Skeletal muscle satellite cell (primary cell): ENCODE measurements around the gene RACGAP1.
A peak's percentile ranks its signal among the peaks of the same experiment; 100 is the strongest.

ENCODE experiments used
- H3K27me3 ChIP-seq: 2 replicates; pipeline ENCODE4 v1.7.0; 2013; ENCODE audit warnings: low read length; ENCODE audit not compliant: control insufficient read depth, insufficient read depth
- H3K36me3 ChIP-seq: 2 replicates; pipeline ENCODE4 v1.7.0; 2013; ENCODE audit warnings: mild to moderate bottlenecking, control low read depth, low read length; ENCODE audit not compliant: insufficient read depth
- H3K4me1 ChIP-seq: 2 replicates; pipeline ENCODE4 v1.7.0; 2013; ENCODE audit warnings: low read length; ENCODE audit not compliant: control insufficient read depth, insufficient read depth
- H3K4me2 ChIP-seq: 2 replicates; pipeline ENCODE4 v1.7.0; 2013; ENCODE audit warnings: mild to moderate bottlenecking, low read length
- H3K4me3 ChIP-seq: 2 replicates; pipeline ENCODE4 v1.7.0; 2013; ENCODE audit warnings: low read length
- H3K9ac ChIP-seq: 2 replicates; pipeline ENCODE4 v1.7.0; 2013; ENCODE audit warnings: mild to moderate bottlenecking, low read depth, low read length, moderate library complexity
- H3K9me3 ChIP-seq: replicated peaks from 2 replicates; pipeline ENCODE4 v1.7.0; 2013; ENCODE audit warnings: mild to moderate bottlenecking, control low read depth, low read length

Gene RACGAP1

DNA sequence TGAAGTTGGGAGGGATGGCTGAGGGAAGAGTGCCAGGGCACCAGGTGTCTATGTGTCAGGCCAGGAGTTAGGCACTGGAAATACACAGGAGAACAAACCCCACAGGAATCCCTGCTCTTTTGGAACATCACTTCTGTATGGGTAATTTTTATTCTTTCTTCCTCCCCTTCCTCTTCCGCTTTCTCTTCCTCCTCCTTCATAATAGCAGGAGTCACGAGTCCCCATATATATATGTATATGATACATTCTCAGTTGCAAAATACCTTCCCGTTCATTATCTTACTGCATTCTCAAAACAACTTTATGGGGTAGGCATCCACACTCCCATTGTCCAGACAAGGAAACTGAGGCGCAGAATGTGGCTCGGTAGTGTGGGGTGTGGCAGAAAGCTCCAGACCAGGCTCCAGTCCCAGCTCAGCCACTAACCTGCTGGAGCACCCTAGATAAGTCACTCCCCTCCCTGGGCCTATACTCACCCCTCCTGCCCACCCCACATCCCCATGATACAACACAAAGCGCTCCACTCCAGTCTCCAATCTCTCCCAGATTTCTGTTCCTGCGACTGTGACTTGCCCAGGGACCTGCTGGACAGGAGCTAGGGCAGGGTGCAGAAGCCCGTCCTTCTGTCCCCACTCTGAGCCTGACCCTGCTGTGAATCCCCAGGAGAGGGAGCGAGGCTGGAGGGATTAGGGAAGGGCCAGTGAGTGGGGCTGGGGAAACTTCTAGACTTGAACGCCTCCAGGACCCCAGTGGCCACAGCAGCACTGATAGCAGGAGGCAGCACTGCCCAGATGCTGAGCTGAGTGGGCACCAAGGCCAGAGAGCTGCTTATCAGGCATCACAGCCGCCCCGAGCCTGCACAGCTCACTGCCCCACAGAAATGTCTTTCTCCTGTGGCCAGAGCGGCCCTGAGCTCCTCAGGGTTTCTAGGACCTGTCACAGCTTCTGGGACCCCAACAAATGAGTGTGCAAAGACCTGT lies 76.1 kb downstream of the RACGAP1 start:
- no peak overlapping the region for H3K9ac ChIP-seq

GRCh38 chr12:49947593-49948226 lies 77.6 kb downstream of the RACGAP1 start:
- H3K36me3 ChIP-seq: no peaks in the 10 kb centered on the region
- peaks cover 24% of the 10 kb centered on the region for H3K27me3 ChIP-seq
- no peak overlapping the region for H3K4me3 ChIP-seq

More for the DNA sequence above, 76.1 kb downstream of the RACGAP1 start:
- Histone ChIP-seq H3K4me2 (no peak overlapping the region), H3K36me3 (no peaks in the 10 kb centered on the region), H3K4me3 (no peak overlapping the region), H3K4me1 (peaks cover 12% of the 10 kb centered on the region), H3K27me3 (peaks cover 39% of the 10 kb centered on the region), H3K9me3 (no peaks in the 10 kb centered on the region)

GRCh38 chr12:49946497-49946896 lies 78.8 kb downstream of the RACGAP1 start:
- Histone ChIP-seq H3K4me3 (no peak overlapping the region), H3K4me2 (no peak overlapping the region), H3K9me3 (no peaks in the 10 kb centered on the region), H3K9ac (no peak overlapping the region), H3K4me1 (peaks cover 12% of the 10 kb centered on the region), H3K27me3 (peaks cover 16% of the 10 kb centered on the region), H3K36me3 (no peaks in the 10 kb centered on the region)

More at GRCh38 chr12:49947593-49948226, 77.6 kb downstream of the RACGAP1 start:
- Histone ChIP-seq H3K9me3 (no peaks in the 10 kb centered on the region), H3K9ac (no peak overlapping the region), H3K4me1 (peaks cover 12% of the 10 kb centered on the region), H3K4me2 (no peak overlapping the region)

- Histone ChIP-seq H3K27me3 (peaks cover 16% of the 10 kb centered on the region), H3K4me3 (no peak overlapping the region), H3K4me1 (peaks cover 12% of the 10 kb centered on the region), H3K9me3 (no peaks in the 10 kb centered on the region), H3K36me3 (no peaks in the 10 kb centered on the region), H3K4me2 (no peak overlapping the region), H3K9ac (peak overlapping the region; percentile 36)
These were observed 79.2 kb downstream of the RACGAP1 start for GRCh38 chr12:49946086-49946485.

DNA sequence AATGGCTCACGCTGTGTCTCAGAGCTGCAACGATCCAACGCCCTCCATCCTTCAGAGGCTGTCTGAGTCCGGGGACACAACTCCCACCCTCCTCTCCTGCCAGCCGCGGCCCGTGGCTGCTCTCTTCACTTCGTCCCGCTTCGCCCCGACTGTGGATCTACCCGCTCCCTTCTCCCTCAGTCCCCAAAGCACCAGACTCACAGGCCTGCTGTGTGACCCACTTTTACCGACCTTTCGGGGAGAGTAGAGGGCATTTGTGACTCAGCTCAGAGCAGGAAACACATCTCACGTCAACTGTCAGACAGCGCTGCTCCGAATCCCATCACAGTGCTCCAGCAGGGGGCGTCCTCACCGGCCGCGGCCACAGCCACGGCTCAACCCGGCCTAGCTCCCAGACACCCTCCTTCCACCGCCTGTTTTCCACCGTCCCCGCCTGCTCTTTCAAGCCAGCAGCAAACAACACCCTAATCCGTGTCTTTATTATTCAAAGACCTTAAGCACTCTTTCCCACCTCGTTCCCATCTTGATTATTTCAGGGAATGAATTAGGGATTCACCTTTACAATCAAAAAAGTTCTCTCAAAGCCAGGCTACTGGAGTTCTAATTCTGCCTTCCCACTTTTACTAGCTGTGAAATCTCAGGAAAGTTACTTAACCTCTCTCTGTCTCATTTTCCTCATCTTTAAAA lies 79.8 kb downstream of the RACGAP1 start:
- H3K4me3 ChIP-seq: peak overlapping the region; percentile 55
- H3K4me2 ChIP-seq: peak overlapping the region; percentile 74
- no peaks in the 10 kb centered on the region for H3K36me3 ChIP-seq
- no peaks in the 10 kb centered on the region for H3K9me3 ChIP-seq
- H3K27me3 ChIP-seq: peaks cover 16% of the 10 kb centered on the region
- H3K9ac ChIP-seq: peak overlapping the region; percentile 36
- H3K4me1 ChIP-seq: peaks cover 12% of the 10 kb centered on the region

GRCh38 chr12:49944718-49945117 lies 80.6 kb downstream of the RACGAP1 start:
- no peaks in the 10 kb centered on the region for H3K36me3 ChIP-seq
- H3K4me3 ChIP-seq: no peak overlapping the region
- H3K9ac ChIP-seq: no peak overlapping the region
- H3K27me3 ChIP-seq: peaks cover 9% of the 10 kb centered on the region
- H3K4me1 ChIP-seq: peaks cover 12% of the 10 kb centered on the region
- no peak overlapping the region for H3K4me2 ChIP-seq
- H3K9me3 ChIP-seq: no peaks in the 10 kb centered on the region

DNA sequence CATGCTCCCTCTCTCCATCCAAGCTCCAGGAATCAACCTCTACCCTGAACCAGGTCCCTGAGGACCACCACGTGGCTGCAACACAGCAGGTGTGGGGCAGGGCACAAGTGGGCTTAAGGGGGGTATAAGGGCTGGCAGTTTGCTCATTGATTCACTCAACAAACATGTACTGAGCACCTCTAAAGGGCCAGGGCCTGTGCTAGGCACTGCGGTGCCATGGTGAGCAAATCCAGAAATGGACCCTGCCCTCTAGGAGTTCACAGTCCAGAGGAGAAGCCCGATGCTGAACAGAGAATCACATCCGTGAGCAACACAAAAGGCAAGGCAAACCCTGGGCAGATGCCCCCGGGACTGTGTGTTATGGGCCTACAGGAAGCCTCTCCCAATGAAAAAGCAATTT lies 81.2 kb downstream of the RACGAP1 start:
- no peaks in the 10 kb centered on the region for H3K9me3 ChIP-seq
- no peak overlapping the region for H3K9ac ChIP-seq
- no peaks in the 10 kb centered on the region for H3K36me3 ChIP-seq
- H3K4me1 ChIP-seq: peaks cover 12% of the 10 kb centered on the region
- no peak overlapping the region for H3K4me2 ChIP-seq
- no peak overlapping the region for H3K4me3 ChIP-seq
- peaks cover 6% of the 10 kb centered on the region for H3K27me3 ChIP-seq

DNA sequence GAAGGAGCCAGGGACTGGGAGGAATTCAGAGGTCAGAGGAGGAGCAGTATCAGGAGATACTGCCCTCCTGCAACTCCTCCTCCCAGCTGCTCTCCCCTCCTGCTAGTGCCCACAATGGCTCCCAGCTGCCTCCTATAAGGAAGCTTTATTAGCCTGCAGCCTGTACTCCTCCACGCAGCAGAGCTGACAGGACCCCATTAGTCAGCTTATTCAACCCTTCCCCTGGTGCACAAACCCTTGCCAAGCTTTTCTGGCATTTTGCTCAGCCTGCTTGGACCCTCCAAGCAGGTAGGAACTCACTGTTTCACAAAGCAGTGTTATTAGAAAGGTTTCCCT lies 81.7 kb downstream of the RACGAP1 start:
- H3K9ac ChIP-seq: no peak overlapping the region
- H3K4me1 ChIP-seq: peaks cover 12% of the 10 kb centered on the region
- H3K36me3 ChIP-seq: no peaks in the 10 kb centered on the region
- H3K4me3 ChIP-seq: no peak overlapping the region
- H3K27me3 ChIP-seq: peaks cover 4% of the 10 kb centered on the region
- H3K9me3 ChIP-seq: no peaks in the 10 kb centered on the region
- no peak overlapping the region for H3K4me2 ChIP-seq

DNA sequence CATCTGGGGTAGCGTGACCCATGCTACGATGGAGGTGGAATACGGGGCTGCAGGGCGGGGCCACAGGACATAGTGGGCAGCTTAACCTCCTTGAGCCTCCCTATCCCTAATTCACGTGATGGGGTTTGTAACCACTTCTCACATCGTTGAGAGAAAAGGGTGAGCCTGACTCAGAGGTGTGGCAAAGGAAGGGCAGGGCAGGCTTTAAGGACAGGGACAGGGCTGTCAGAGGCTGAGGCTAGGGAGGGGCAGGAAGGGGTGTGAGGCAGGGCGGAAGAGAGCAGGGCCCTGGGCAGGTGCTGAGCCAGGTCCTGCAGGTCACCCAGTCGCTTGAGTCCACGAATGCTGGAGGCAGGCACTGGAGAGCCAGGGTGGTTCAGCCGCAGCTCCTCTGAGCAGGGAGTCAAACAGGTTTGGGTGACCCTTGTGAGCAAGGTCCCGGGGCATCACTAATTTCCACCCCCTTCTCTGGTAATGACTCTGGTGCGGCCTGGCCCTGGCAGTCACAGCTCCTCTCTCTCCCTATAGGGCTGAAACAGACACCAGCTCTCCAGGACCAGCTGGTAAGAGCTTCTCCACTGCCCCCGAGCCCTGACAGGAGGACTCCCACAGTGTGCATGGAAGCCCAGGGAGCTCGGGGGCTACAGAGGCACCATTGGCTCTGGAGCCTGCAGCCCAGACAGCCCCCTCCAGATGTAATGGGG lies 82.2 kb downstream of the RACGAP1 start:
- peaks cover 12% of the 10 kb centered on the region for H3K4me1 ChIP-seq
- no peaks in the 10 kb centered on the region for H3K36me3 ChIP-seq
- H3K4me3 ChIP-seq: no peak overlapping the region

DNA sequence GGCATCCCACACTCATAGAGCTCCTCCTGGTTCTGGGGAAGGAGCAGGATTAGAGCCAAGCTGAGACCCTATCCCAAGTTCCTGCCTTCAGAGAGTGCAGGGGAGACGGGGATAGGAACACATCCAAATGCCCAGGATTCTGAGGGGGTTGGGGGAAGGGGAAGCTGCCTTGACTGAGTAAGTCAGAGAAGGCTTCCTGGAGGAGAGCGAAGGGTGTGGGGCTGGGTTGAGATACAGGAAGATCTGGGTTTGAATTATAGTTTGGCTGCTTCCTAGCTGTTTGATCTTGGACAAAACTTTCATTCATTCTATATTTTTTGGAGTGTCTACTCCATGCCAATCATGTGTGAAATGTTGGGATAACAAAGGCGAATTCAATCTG lies 82.8 kb downstream of the RACGAP1 start:
- H3K9me3 ChIP-seq: no peaks in the 10 kb centered on the region
- no peak overlapping the region for H3K9ac ChIP-seq
- no peak overlapping the region for H3K4me2 ChIP-seq
- peaks cover 12% of the 10 kb centered on the region for H3K4me1 ChIP-seq
- no peak overlapping the region for H3K4me3 ChIP-seq
- H3K36me3 ChIP-seq: no peaks in the 10 kb centered on the region
- no peaks in the 10 kb centered on the region for H3K27me3 ChIP-seq

More for the DNA sequence above, 82.2 kb downstream of the RACGAP1 start:
- no peak overlapping the region for H3K9ac ChIP-seq
- H3K9me3 ChIP-seq: no peaks in the 10 kb centered on the region
- peaks cover 2% of the 10 kb centered on the region for H3K27me3 ChIP-seq
- no peak overlapping the region for H3K4me2 ChIP-seq
